Trophoblast cell (in vitro differentiated cells and primary cell): ENCODE results near the gene FRMD7.
"Not testable (repeated sequence)": the region's sequence is repeated elsewhere in the genome, so short reads cannot be mapped to it uniquely, and the experiment has no call there.

Experiments used
- DNase-seq, 2 donors: peaks; one replicate each; pipeline ENCODE4 v3.0.0-alpha.2; 2016
- H2AFZ ChIP-seq: 2 replicates; pipeline ENCODE4 v1.6.1; 2013; ENCODE audit warnings: low read length, moderate library complexity, mild to moderate bottlenecking; ENCODE audit not compliant: insufficient read depth, poor library complexity
- H2AK5ac ChIP-seq: 2 replicates; pipeline ENCODE4 v1.6.1; 2013; ENCODE audit warnings: mild to moderate bottlenecking, low read length
- H2BK120ac ChIP-seq: 2 replicates; pipeline ENCODE4 v1.6.1; 2013; ENCODE audit warnings: low read length, mild to moderate bottlenecking, moderate library complexity; ENCODE audit not compliant: insufficient read depth, poor library complexity
- H2BK12ac ChIP-seq: 2 replicates; pipeline ENCODE4 v1.6.1; 2013; ENCODE audit warnings: mild to moderate bottlenecking, low read length, moderate library complexity
- H2BK5ac ChIP-seq: 2 replicates; pipeline ENCODE4 v1.6.1; 2013; ENCODE audit warnings: low read length, low read depth, moderate library complexity, mild to moderate bottlenecking; ENCODE audit not compliant: poor library complexity
- H3K14ac ChIP-seq: 2 replicates; pipeline ENCODE4 v1.6.1; 2013; ENCODE audit warnings: mild to moderate bottlenecking, low read length
- H3K18ac ChIP-seq: 2 replicates; pipeline ENCODE4 v1.6.1; 2013; ENCODE audit warnings: mild to moderate bottlenecking, low read length
- H3K23ac ChIP-seq: 2 replicates; pipeline ENCODE4 v1.6.1; 2013; ENCODE audit warnings: low read length
- H3K27ac ChIP-seq: 2 replicates; pipeline ENCODE4 v1.5.1; 2013; ENCODE audit warnings: low read depth, mild to moderate bottlenecking, inconsistent platforms, low read length, moderate library complexity
- H3K27me3 ChIP-seq: 2 replicates; pipeline ENCODE4 v1.6.1; 2013; ENCODE audit warnings: inconsistent platforms, mild to moderate bottlenecking, low read length, moderate library complexity; ENCODE audit not compliant: insufficient read depth
- H3K36me3 ChIP-seq, 2 experiments: 1 replicate in 1 of 2; 2 replicates in 1 of 2; pipeline ENCODE4 v1.6.1; 2013; ENCODE audit warnings: low read length in 2 of 2, mild to moderate bottlenecking in 2 of 2, moderate library complexity in 1 of 2; ENCODE audit not compliant: insufficient read depth in 2 of 2, control insufficient read depth in 1 of 2
- H3K4ac ChIP-seq: 2 replicates; pipeline ENCODE4 v1.6.1; 2013; ENCODE audit warnings: low read depth, mild to moderate bottlenecking, low read length, moderate library complexity
- H3K4me1 ChIP-seq, 2 experiments: 1 replicate in 1 of 2; 2 replicates in 1 of 2; pipeline ENCODE4 v1.6.1; 2013; ENCODE audit warnings: low read length in 2 of 2, mild to moderate bottlenecking in 2 of 2, moderate library complexity in 1 of 2; ENCODE audit not compliant: insufficient read depth in 2 of 2, control insufficient read depth in 1 of 2
- H3K4me2 ChIP-seq: 2 replicates; pipeline ENCODE4 v1.6.1; 2013; ENCODE audit warnings: inconsistent platforms, mild to moderate bottlenecking, low read length, moderate library complexity
- H3K4me3 ChIP-seq: 2 replicates; pipeline ENCODE4 v1.5.1; 2013; ENCODE audit warnings: mild to moderate bottlenecking, low read depth, low read length, inconsistent platforms
- H3K79me1 ChIP-seq: one replicate; pipeline ENCODE4 v1.6.1; 2013; ENCODE audit warnings: low read length
- H3K79me2 ChIP-seq: 2 replicates; pipeline ENCODE4 v1.6.1; 2013; ENCODE audit warnings: low read length, mild to moderate bottlenecking; ENCODE audit not compliant: control insufficient read depth, insufficient read depth, poor library complexity
- H3K9ac ChIP-seq: 2 replicates; pipeline ENCODE4 v1.6.1; 2013; ENCODE audit warnings: mild to moderate bottlenecking, low read length
- H3K9me3 ChIP-seq: 2 replicates; pipeline ENCODE4 v1.6.1; 2013; ENCODE audit warnings: low read depth, mild to moderate bottlenecking, control low read depth, inconsistent platforms, low read length; ENCODE audit not compliant: insufficient read depth
- H4K12ac ChIP-seq: 2 replicates; pipeline ENCODE4 v1.6.1; 2013; ENCODE audit warnings: low read depth, mild to moderate bottlenecking, low read length, moderate library complexity
- H4K8ac ChIP-seq: 2 replicates; pipeline ENCODE4 v1.6.1; 2013; ENCODE audit warnings: low read depth, mild to moderate bottlenecking, low read length, moderate library complexity
- H4K91ac ChIP-seq: one replicate; pipeline ENCODE4 v1.6.1; 2013; ENCODE audit warnings: low read depth, mild to moderate bottlenecking, low read length, moderate library complexity
- WGBS: extraction: QIAGEN DNeasy Blood & Tissue Kit; methylation state at CpG from one replicate; pipeline ENCODE4 v1.1.7; 2013; ENCODE audit warnings: missing lambda C conversion rate; ENCODE audit not compliant: insufficient read length, insufficient coverage; ENCODE audit errors: extremely low coverage; 5-methylcytosine and 5-hydroxymethylcytosine counted together

FRMD7 gene

DNA sequence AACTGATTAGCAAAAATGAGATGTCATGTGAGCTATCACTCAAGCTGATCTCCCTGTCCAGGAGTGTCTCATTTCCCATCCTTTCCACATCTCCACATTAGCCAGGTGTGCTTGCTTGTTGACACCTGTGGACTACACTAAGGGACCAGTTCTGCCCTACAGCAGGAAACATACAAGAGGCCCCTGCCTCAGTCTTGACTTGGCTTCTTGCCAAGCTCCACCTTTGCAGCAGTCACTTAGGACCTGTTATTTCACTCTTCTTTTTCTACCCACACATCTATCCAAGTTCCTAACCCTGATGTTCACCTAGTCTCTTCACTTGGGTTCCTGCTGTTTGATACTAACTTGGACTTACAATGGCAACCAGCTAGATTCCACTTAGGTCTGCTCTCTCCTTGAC is 13.2 kb downstream of the FRMD7 start:
- no peak overlapping the region for H2AK5ac ChIP-seq
- no peak overlapping the region for H2BK12ac ChIP-seq
- no peak overlapping the region for H3K23ac ChIP-seq
- no peaks in the 10 kb centered on the region for H3K79me1 ChIP-seq
- H3K14ac ChIP-seq: no peak overlapping the region
- H3K9ac ChIP-seq: no peak overlapping the region
- no peak overlapping the region for H3K27ac ChIP-seq
- H4K91ac ChIP-seq: no peak overlapping the region
- H2AFZ ChIP-seq: no peak overlapping the region
- no peak overlapping the region for H2BK120ac ChIP-seq
- peaks cover 0 to 8% of the 10 kb centered on the region in 2 experiments for H3K4me1 ChIP-seq
- no peaks in the 10 kb centered on the region for H3K27me3 ChIP-seq
- H3K4ac ChIP-seq: no peak overlapping the region
- H3K4me3 ChIP-seq: no peak overlapping the region
- no peak overlapping the region for H3K4me2 ChIP-seq
- no peaks in the 10 kb centered on the region for H3K36me3 ChIP-seq
- H3K79me2 ChIP-seq: no peaks in the 10 kb centered on the region
- H4K8ac ChIP-seq: no peak overlapping the region
- H4K12ac ChIP-seq: no peak overlapping the region
- no peak overlapping the region for H2BK5ac ChIP-seq
- H3K18ac ChIP-seq: no peak overlapping the region
- DNase-seq: no peak
- no peaks in the 10 kb centered on the region for H3K9me3 ChIP-seq

DNA sequence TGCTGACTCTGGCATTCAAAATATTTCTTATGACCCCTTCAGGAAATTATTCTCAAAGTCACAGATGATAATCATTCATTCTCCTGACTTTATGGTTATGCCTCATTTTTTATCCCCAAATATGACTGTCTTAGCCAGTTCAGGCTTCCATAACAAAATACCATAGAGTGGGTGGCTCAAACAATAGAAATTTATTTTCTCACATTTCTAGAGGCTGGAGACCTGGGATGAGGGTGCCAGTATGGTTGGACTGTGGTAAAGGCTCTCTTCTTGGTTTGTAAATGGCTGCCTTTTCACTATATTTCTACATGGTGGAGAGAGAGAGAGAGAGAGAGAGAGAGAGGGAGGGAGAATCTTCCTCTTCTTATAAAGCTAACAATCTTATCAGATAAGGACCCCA is 20.5 kb downstream of the FRMD7 start:
- DNase-seq: peak; percentile 56 to 82
- Histone ChIP-seq H3K4me1 (no peaks in the 10 kb centered on the region), H2AFZ (no peak overlapping the region), H3K27me3 (no peaks in the 10 kb centered on the region), H3K9me3 (no peaks in the 10 kb centered on the region), H3K4ac (no peak overlapping the region), H3K27ac (no peak overlapping the region), H3K9ac (no peak overlapping the region), H4K8ac (no peak overlapping the region), H3K14ac (no peak overlapping the region), H3K79me1 (no peaks in the 10 kb centered on the region), H2BK5ac (no peak overlapping the region), H2BK120ac (no peak overlapping the region), H4K91ac (no peak overlapping the region), H3K18ac (no peak overlapping the region), H2BK12ac (no peak overlapping the region), H3K79me2 (no peaks in the 10 kb centered on the region), H2AK5ac (no peak overlapping the region), H3K23ac (no peak overlapping the region), H3K36me3 (no peaks in the 10 kb centered on the region), H3K4me2 (no peak overlapping the region), H3K4me3 (no peak overlapping the region), H4K12ac (no peak overlapping the region)

DNA sequence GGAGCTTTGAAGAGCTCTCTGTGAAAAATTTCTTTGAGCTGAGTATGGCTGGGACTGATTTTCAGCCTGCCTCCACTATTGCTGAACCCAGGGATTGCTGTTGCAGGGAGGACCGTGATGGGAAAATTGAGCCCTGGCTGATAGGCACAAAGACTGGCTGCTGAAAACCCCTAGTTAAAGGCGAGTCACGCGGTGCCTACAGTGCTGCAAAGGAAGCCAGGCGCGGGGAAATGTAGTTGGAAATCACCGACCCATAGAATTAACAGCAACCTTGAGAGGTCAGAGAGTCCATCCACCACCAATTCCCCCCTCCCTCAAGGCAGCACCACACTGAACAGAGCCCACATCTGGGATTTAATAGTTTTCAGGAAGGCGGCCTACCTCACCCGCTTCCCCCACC is 26.0 kb downstream of the FRMD7 start:
- no CpG with 5 or more reads among the region's 9 CpGs for WGBS
- Histone ChIP-seq H3K23ac (no peak overlapping the region), H4K91ac (no peak overlapping the region), H2AFZ (no peak overlapping the region), H3K36me3 (no peaks in the 10 kb centered on the region), H2BK120ac (no peak overlapping the region), H3K4ac (no peak overlapping the region), H3K9ac (no peak overlapping the region), H3K4me1 (no peaks in the 10 kb centered on the region), H4K8ac (no peak overlapping the region), H2BK12ac (no peak overlapping the region), H4K12ac (no peak overlapping the region), H3K4me3 (no peak overlapping the region), H3K9me3 (no peaks in the 10 kb centered on the region), H3K79me1 (no peaks in the 10 kb centered on the region), H2AK5ac (no peak overlapping the region), H3K79me2 (no peaks in the 10 kb centered on the region), H3K18ac (no peak overlapping the region), H3K27ac (no peak overlapping the region), H3K14ac (no peak overlapping the region), H2BK5ac (no peak overlapping the region), H3K4me2 (no peak overlapping the region), H3K27me3 (no peaks in the 10 kb centered on the region)
- DNase-seq: no peak

DNA sequence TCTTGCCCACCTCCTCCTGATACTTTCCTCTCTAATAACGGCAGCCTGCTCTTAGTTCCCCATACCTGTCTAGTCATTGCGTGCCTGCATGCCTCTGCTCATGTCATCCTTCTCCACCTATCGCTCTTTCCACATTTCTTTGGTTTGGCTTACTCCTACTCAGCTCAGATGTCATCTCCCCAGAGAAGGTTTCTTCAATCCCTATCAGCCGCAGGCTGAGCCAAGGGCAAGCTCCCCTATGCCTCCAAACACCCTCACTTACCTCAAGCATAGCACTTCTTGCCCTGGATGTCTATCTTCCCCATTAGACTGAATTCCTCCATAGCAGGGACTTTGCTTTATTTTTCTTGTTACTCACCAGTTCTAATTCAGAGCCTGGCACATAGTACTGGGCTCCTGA is 26.6 kb downstream of the FRMD7 start:
- no peak overlapping the region for H3K4me2 ChIP-seq
- H3K4me1 ChIP-seq: no peaks in the 10 kb centered on the region
- peak; percentile 83 to 91 for DNase-seq
- no peak overlapping the region for H3K23ac ChIP-seq
- H2BK12ac ChIP-seq: no peak overlapping the region
- no peak overlapping the region for H2BK120ac ChIP-seq
- no peak overlapping the region for H2AFZ ChIP-seq
- no peak overlapping the region for H3K9ac ChIP-seq
- no peak overlapping the region for H4K91ac ChIP-seq
- no peak overlapping the region for H4K12ac ChIP-seq
- no peak overlapping the region for H3K14ac ChIP-seq
- no peaks in the 10 kb centered on the region for H3K36me3 ChIP-seq
- H2BK5ac ChIP-seq: no peak overlapping the region
- no peak overlapping the region for H3K27ac ChIP-seq
- H4K8ac ChIP-seq: no peak overlapping the region
- H3K4me3 ChIP-seq: no peak overlapping the region
- no peaks in the 10 kb centered on the region for H3K9me3 ChIP-seq
- no peaks in the 10 kb centered on the region for H3K79me1 ChIP-seq
- H2AK5ac ChIP-seq: no peak overlapping the region
- H3K27me3 ChIP-seq: no peaks in the 10 kb centered on the region
- H3K18ac ChIP-seq: no peak overlapping the region
- H3K79me2 ChIP-seq: no peaks in the 10 kb centered on the region
- WGBS: no CpG with 5 or more reads among the region's 4 CpGs
- no peak overlapping the region for H3K4ac ChIP-seq

DNA sequence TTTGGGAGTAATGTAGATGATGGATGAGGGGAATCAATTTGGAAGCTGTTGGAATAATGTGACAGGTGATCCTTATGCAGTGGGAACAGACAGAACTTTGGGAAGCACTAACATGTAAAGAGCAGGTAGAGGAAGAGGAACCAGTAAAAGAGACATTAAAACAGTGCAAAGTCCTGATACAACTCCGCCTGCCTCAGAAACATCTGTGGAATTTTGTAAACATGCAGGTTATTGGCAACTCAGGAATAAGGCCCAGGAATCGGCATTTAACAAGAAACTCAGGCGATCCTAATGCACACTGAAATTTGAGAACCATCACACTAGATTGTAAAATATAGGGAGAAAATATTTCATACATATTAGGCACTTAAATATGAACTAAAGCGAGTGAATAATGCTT is 29.1 kb downstream of the FRMD7 start:
- H4K12ac ChIP-seq, H3K4ac ChIP-seq, H2BK5ac ChIP-seq, H3K27ac ChIP-seq, H3K18ac ChIP-seq, H4K8ac ChIP-seq, H3K36me3 ChIP-seq, H3K4me1 ChIP-seq, H3K9ac ChIP-seq, H3K79me2 ChIP-seq, H3K27me3 ChIP-seq, H3K79me1 ChIP-seq, H3K23ac ChIP-seq, H3K9me3 ChIP-seq, H3K4me2 ChIP-seq, H2BK120ac ChIP-seq, H2AFZ ChIP-seq, H4K91ac ChIP-seq, H3K14ac ChIP-seq, H2BK12ac ChIP-seq, H3K4me3 ChIP-seq, H2AK5ac ChIP-seq: not testable (repeated sequence)
- WGBS: no CpG with 5 or more reads among the region's 4 CpGs
- peak in 1 of 2 donors; percentile 24 for DNase-seq
